ENCODE data around the gene SIRPA.

SIRPA gene

GRCh38 chr20:1933465-1933870 is 38.3 kb downstream of the SIRPA start:
- no peak for DNase-seq (ENCODE audit: low read depth in 2 of 2)

- no peak for DNase-seq (ENCODE audit: low read depth in 2 of 2)
Observed at GRCh38 chr20:1934156-1934555, 38.9 kb downstream of the SIRPA start.

DNA sequence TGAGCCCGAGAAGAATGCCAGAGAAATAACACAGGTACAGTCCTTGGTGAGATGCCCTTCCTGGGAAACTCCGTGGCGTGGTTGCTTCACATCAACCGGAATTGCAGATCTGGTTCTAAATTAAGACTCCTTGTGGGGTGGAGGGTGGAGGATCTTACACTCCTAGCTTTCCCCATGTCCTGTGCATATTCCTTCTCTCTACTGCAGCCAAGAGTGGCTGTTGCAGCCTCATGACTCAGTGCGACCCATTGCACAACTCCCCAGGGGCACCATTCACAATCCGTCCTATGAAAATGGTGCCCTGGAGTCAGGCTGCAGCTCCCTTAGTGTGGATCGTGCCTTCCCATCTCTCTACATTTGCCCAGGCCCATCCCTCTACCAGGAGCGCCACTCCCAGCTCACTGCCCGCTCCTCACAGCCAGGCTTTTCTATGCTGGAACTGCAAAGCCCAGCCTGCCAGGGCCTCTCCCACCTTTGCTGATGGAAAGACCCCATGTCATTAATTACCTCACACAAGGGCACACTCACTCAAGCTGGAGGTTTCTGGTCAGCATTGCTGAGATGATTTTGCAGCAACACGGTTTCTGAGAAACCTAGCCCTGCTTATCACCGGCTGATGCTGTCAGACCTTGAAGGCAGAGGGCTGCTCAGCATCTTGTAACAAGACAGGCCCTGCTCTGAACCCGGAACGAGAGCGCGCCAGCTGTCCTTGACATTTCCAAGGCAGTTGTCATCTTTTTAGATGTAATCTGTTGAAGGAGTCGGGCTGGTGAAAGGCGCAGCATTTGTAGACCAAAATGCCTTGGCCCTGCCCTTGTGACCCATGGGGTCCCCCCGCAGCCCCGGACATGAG is 39.7 kb downstream of the SIRPA start:
- no peak for DNase-seq (ENCODE audit: low read depth in 2 of 2)

GRCh38 chr20:1935696-1936366 is 40.6 kb downstream of the SIRPA start:
- DNase-seq (ENCODE audit: low read depth in 2 of 2): no peak

DNA sequence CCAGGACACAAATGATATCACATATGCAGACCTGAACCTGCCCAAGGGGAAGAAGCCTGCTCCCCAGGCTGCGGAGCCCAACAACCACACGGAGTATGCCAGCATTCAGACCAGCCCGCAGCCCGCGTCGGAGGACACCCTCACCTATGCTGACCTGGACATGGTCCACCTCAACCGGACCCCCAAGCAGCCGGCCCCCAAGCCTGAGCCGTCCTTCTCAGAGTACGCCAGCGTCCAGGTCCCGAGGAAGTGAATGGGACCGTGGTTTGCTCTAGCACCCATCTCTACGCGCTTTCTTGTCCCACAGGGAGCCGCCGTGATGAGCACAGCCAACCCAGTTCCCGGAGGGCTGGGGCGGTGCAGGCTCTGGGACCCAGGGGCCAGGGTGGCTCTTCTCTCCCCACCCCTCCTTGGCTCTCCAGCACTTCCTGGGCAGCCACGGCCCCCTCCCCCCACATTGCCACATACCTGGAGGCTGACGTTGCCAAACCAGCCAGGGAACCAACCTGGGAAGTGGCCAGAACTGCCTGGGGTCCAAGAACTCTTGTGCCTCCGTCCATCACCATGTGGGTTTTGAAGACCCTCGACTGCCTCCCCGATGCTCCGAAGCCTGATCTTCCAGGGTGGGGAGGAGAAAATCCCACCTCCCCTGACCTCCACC is 42.2 kb downstream of the SIRPA start:
- no peak for DNase-seq (ENCODE audit: low read depth in 2 of 2)

DNA sequence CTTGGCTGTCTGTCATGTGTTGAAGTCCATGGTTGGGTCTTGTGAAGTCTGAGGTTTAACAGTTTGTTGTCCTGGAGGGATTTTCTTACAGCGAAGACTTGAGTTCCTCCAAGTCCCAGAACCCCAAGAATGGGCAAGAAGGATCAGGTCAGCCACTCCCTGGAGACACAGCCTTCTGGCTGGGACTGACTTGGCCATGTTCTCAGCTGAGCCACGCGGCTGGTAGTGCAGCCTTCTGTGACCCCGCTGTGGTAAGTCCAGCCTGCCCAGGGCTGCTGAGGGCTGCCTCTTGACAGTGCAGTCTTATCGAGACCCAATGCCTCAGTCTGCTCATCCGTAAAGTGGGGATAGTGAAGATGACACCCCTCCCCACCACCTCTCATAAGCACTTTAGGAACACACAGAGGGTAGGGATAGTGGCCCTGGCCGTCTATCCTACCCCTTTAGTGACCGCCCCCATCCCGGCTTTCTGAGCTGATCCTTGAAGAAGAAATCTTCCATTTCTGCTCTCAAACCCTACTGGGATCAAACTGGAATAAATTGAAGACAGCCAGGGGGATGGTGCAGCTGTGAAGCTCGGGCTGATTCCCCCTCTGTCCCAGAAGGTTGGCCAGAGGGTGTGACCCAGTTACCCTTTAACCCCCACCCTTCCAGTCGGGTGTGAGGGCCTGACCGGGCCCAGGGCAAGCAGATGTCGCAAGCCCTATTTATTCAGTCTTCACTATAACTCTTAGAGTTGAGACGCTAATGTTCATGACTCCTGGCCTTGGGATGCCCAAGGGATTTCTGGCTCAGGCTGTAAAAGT is 43.5 kb downstream of the SIRPA start:
- DNase-seq (ENCODE audit: low read depth in 2 of 2): no peak

DNA sequence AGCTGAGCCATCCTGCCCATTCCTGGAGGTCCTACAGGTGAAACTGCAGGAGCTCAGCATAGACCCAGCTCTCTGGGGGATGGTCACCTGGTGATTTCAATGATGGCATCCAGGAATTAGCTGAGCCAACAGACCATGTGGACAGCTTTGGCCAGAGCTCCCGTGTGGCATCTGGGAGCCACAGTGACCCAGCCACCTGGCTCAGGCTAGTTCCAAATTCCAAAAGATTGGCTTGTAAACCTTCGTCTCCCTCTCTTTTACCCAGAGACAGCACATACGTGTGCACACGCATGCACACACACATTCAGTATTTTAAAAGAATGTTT is 44.0 kb downstream of the SIRPA start:
- DNase-seq (ENCODE audit: low read depth in 2 of 2): no peak

DNA sequence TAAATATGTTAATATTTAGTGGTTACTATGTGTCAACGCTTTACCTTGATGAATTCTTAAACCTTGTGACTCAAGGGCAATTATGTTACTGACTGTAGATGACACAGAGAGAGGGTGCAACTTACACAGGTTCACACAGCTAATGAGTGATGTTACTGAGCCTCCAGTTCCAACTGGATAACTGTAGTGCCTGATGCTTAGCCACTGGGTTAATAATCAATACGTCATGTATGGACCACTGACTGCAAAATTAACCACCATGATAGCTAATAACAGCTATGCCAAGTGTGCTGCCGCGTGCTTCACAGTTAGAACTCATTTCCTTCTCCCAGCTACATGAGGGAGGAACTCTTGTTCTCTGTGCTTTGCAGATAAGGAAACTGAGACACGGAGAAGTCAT is 45.4 kb downstream of the SIRPA start:
- no peak for DNase-seq (ENCODE audit: low read depth in 2 of 2)

GRCh38 chr20:1941226-1941625 is 46.0 kb downstream of the SIRPA start:
- DNase-seq (ENCODE audit: low read depth in 2 of 2): no peak

GRCh38 chr20:1942061-1942460 is 46.9 kb downstream of the SIRPA start:
- no peak for DNase-seq (ENCODE audit: low read depth in 2 of 2)

DNA sequence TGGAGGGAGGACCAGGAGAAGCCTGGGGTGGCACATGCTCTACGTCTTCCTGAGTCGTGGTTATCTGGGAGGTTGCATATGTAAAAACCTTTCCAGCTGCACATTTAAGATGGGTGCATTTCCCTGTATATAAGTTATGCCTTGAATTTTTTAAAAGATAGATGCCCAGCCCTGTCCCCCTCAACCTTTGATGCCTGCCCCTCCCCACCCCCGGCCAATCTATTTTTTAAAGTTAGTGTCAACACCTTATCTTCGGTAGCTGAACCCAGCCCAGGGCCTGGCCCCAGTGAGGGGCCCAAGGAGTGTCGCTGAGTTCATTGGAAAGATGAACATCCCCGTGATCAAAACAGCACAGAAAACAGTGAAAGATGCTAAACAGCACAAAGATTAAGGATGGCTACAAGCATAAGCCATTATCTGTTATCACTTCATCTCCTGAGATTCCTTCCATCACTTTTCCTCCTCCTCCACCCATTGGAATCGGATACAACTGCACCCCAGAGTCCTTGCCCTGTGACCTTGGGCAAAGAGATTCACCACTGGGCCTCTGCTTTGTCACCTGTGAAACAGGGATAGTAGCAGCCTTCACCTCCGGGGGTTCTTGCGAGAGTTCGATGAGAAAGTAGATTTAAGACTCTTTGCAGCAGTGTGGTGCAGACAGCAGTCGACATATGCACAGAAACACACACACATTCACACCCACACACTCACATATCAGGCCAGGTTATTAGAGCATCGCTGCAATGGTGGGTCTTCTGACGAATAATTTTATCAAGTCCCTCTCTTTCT is 47.5 kb downstream of the SIRPA start:
- no peak for DNase-seq (ENCODE audit: low read depth in 2 of 2)

DNA sequence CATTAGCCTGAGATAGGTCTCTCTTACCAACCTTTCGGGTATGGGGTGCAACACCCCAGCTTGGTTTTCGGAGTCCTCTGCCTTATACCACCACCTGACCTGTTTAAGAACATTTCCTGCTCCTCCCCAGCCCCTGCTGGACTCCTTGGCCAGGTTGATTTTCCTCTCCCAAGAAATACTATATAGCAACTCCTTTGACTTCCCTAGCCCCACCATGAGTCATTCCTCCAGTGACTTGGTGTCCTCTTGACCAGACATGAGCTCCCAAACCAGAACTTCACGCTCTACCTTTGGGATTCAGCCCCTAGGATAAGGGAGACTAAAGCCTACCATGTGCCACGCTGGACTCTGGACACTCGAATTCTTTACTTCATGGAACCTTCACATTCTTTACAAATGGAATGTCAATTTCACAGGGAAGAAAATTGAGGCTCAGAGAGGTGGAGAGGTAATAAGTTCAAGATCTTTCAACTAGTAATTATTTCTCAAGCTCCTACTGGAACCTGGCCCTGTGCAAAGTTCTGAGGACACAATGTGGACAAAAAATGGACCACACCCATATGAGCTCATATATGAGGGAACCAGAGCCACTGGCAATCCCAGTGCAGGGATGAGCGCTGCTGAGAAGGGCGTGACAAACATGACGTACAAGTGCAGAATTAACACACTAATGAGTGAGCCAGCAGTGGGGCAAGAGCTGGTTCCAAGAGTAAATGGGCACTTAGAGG is 48.2 kb downstream of the SIRPA start:
- DNase-seq (ENCODE audit: low read depth in 2 of 2): no peak

DNA sequence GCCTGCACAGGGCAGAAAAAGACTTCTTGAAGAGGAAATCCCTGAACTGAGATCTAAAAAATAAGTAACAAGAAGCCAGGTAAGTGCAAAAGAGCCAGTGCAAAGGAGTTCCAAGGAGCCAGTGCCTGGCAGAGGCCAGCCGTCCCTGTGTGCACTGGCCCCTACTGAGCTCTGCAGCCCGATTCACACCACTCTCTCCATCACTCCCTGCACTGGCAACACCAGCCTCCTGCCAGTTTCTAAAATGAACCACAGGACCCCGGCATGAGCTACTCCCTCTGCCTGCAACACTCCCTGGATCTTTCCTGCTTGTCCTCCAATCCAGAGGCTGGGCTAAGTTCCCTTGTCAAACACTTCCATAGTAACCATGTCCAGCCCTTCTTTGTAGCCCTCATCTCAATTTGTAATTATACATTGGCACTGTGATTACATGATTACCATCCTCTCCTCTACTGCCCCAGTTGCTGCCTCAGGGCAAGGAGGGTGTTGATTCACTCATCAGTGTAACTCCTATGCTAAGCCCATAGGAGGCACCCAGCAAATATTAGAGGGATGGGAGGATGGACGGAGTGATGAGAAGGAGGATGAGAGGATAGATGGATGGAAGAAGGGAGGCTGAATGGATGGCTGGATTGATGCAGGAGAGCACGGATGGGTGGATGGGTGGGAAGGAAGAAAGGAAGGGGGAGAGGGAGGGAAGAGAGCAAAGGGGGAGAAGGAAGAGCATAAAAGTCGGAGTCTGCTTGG is 49.3 kb downstream of the SIRPA start:
- DNase-seq (ENCODE audit: low read depth in 2 of 2): no peak

- DNase-seq (ENCODE audit: low read depth in 2 of 2): no peak
Observed at GRCh38 chr20:1945134-1945618, 50.0 kb downstream of the SIRPA start.

DNA sequence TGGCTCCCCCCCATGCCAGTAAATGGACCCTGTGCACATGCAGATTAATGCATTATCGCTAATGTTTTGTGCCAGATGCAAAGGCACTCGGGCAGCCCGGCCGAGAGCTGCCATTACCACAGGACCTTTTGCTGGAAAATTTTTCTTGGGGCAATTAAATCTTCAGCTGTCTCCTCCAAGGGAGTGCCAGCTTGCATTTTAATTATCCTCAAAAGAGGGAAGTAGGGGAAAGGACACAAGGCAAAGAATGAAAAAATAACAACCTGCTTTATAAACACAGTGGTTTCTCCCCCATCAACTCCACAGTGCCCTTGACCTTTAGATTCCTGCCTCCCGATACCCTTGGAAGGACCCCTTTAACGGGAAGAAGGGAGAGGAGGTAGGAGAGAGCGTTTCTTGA is 50.5 kb downstream of the SIRPA start:
- DNase-seq (ENCODE audit: low read depth in 2 of 2): no peak

DNA sequence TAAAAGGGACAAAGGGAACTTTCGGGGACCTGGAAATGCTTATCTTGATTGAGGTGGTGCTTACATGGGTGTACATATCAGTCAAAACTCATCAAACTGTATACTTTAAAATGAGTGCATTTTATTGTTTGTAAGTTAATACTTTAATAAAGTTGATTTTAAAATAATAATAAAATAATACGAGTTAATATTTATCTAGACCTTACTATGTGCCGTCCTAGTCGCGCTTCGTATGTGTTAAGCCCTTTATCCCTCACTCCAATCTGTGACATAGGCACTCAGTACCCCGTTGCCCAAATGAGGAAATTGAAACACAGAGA is 51.2 kb downstream of the SIRPA start:
- DNase-seq (ENCODE audit: low read depth in 2 of 2): no peak

DNA sequence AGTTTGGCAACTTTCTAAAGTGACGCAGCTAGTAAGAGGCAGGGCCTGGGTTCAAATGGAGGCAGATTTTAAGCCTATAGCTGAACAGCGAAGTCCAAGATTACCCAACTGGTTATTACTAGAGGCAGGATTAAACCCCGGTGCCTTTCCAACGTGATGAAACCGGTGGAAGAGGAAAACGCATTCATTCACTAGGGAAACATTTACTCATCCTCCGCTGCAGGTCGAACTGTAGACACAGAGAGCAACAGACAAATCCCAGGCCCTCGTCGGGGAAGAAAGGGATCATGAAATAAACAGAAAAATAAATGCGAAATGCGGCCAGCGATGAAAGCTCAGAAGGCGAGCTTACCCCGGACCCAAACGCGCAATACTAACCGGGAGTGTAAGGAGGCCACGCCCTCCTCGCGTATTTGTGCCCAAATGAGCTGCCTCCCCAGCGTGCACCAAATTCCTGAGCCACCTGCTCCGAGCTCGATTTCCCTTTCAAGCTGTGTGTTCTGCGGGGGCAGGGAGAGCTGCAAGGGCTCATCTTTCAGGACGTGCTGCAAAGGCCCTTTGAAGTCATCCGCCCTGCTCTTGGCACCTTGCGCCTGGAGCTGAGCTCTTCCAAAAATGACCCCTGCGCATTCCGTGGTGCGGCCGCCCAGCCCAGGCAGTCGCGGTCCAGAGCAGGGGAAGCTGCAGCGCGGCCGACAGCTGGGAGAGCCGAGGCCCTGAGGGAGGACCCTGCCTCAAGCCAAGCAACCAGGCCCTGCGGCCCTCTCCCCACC is 51.7 kb downstream of the SIRPA start:
- no peak for DNase-seq (ENCODE audit: low read depth in 2 of 2)

GRCh38 chr20:1947535-1947846 is 52.3 kb downstream of the SIRPA start:
- DNase-seq (ENCODE audit: low read depth in 2 of 2): no peak

GRCh38 chr20:1949347-1950100 is 54.3 kb downstream of the SIRPA start:
- DNase-seq (ENCODE audit: low read depth in 2 of 2): no peak

Data from stimulated activated CD4-positive, alpha-beta T cell treated with anti-CD3 and anti-CD28 coated beads, Interleukin-1b, Interleukin-23, amount 100 ng/mL, for 4 hours (primary cell).